Bladder microvascular endothelial cell (primary cell): ENCODE measurements around the gene AQP3. TPM values are rescaled to one million over a fixed set of nuclear protein-coding genes. Genes with fewer than 3 reads are reported as not detected.

Source experiments
- total RNA-seq: library from RNA; depleted of rRNA; stranded (reverse); fragments of >200 nt; gene quantifications from 2 replicates; pipeline ENCODE4 v1.2.3, GENCODE V29; 2014

AQP3 gene
- total RNA-seq = 0.57 and 1.3 TPM in 2 replicates

DNA sequence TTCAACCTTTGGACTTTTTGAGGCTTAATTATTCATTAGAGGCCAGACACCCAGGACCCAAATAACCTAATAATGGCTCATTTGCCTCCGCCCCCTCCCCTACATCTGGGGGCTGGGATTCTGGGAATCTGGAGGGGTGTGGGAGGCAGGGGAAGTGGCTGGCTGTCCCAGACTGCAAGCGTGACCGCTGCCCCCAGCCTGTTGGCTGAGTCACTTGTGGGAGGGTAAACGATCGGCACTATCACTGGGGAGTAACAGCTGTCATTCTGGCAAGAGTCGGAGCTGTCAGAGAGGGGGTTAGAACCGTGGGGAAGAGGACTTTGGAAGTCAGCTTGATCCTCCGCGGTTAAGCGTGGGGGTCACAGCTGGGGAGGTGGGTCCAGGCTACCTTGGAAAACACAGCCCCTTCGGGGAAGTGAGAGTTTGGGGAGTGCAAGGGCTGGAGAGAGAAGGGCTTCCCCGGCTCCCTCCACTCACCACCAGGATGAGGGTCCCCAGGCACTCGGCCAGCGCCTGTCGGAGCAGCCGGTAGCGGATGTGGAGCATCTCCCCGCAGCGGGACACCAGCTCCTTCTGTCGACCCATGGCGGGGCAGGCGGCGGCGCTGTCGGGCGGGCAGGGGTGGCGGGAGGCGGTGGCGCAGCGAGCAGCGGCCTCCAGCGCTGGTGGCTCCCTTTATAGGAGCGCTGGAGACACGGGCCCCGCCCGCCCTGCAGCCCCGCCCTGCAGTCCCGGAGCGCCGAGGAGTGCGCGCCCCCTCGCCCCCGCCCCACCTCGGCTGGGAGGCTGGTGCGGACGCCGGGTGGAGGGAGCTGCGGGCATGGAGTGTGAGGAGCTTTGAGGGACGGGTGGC, at the start of gene AQP3:
AQP3 (minus strand) TSS at position 648 of the 853 bp plus-strand sequence; CDS start at position 585, 63 bp downstream.

DNA sequence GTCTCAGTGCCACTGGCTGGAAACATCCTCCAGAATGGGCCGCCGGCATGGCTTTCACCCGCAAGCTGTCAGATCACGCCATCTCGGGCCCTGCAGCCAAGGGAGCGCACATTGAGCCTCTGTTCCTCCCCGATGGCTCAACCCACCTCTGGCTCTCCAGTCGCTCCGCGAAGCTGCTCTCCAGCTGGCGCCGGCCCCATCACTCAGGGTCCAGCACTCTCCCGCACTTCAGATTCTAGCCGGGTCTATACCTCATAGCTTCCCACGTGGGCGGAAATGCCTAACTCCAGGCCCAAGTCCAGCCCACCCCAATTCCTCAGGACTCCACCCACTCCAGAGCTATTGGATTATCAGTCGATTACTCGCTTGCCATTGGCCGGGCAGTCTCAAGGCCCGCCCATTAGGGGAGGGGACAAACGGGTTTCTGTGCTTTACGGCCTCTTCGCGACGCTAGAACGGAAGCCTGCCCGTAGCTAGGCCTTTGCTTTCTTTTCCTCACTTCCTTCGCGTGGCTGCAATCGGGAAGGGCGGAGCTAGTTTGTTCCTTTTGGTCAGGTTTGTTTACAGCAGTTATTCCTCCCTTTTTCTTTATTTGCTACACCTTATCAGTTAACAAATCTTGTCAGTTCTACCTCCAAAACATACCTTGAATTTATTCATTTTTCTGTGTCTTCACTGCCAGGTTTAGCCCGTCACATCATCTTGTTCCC, 26.4 kb upstream of the AQP3 start, which contains the start of gene NOL6:
NOL6 (minus strand) TSS at position 282 of the 710 bp plus-strand sequence; CDS start at position 200, 82 bp downstream.

DNA sequence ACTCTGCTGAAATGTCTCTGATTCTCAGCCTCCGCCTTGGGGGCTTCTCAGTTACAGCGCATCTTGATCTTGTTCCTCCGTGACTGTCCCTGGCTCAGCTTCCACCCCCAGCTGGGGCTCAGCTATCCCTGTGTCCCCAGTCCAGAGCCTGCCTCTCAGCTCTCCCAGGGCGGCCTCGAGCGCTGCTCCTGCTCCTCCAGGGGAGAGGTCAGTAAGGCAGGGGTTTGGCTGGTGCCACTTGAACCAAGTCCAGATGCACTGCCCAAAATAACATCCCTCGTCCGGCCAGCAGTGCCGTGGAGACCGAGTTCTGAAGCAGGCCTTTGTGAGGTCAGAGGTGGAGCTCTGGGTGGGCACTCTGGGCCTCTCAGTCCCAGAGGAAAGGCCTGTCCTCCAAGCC, 45.0 kb downstream of the AQP3 start, which contains the start of gene AQP7:
AQP7 (minus strand) TSS at position 198 of the 400 bp plus-strand sequence. CDS start 1,306 bp downstream, outside the sequence.

Other genes starting within 250 kb of the AQP3 start
- gene SPINK4, start 207.4 kb downstream of the AQP3 start, total RNA-seq = not detected in 2 replicates
- 40.8 and 48.3 TPM in 2 replicates for gene BAG1, start 182.9 kb downstream of the AQP3 start, total RNA-seq
- 79.0 and 126 TPM in 2 replicates for gene CHMP5, start 182.5 kb downstream of the AQP3 start, total RNA-seq
- gene NFX1, start 157.1 kb downstream of the AQP3 start, total RNA-seq = 8.1 and 22.8 TPM in 2 replicates
- 0.16 TPM in 1 of 2 replicates, not detected in the other for gene AQP7, start 45.0 kb downstream of the AQP3 start, total RNA-seq
- 9.4 and 30.8 TPM in 2 replicates for gene NOL6, start 26.3 kb upstream of the AQP3 start, total RNA-seq
- 0.49 and 0.63 TPM in 2 replicates for gene ANKRD18B, start 76.7 kb upstream of the AQP3 start, total RNA-seq